ENCODE data around the gene GMEB2.
"Not testable (repeated sequence)": the region's sequence is repeated elsewhere in the genome, so short reads cannot be mapped to it uniquely, and the experiment has no call there.

Gene GMEB2

GRCh38 chr20:63645218-63645617 lies 18.3 kb upstream of the GMEB2 start:
- Histone ChIP-seq H3K9me3 (ENCODE audit: control insufficient read depth, low read length) (no peaks in the 10 kb centered on the region), H3K36me3 (ENCODE audit: control insufficient read depth, insufficient read depth, low read length) (no peaks in the 10 kb centered on the region), H3K4me3 (ENCODE audit: extremely low read depth, insufficient read depth, low read length, poor library complexity, severe bottlenecking) (no peak overlapping the region), H3K27ac (ENCODE audit: low read depth, low read length, severe bottlenecking) (no peak overlapping the region), H3K4me1 (ENCODE audit: control insufficient read depth, insufficient read depth, low read length, poor library complexity, severe bottlenecking) (peaks cover 7% of the 10 kb centered on the region)
- 67 to 83% methylated on average over 4 of the region's 4 CpGs for WGBS, 2 experiments (ENCODE audit: insufficient coverage in 2 of 2)

- H3K36me3 ChIP-seq (ENCODE audit: control insufficient read depth, insufficient read depth, low read length), result no peaks in the 10 kb centered on the region
- H3K4me1 ChIP-seq (ENCODE audit: control insufficient read depth, insufficient read depth, low read length, poor library complexity, severe bottlenecking), result peaks cover 7% of the 10 kb centered on the region
- WGBS, 2 experiments (ENCODE audit: insufficient coverage in 2 of 2), result 94 to 95% methylated on average over 14 of the region's 15 CpGs
- H3K4me3 ChIP-seq (ENCODE audit: extremely low read depth, insufficient read depth, low read length, poor library complexity, severe bottlenecking), result no peak overlapping the region
- no peak overlapping the region for H3K27ac ChIP-seq (ENCODE audit: low read depth, low read length, severe bottlenecking)
- H3K9me3 ChIP-seq (ENCODE audit: control insufficient read depth, low read length), result no peaks in the 10 kb centered on the region
These were observed 17.0 kb upstream of the GMEB2 start for GRCh38 chr20:63643946-63644345.

- Histone ChIP-seq H3K4me1 (ENCODE audit: control insufficient read depth, insufficient read depth, low read length, poor library complexity, severe bottlenecking) (peaks cover 7% of the 10 kb centered on the region), H3K4me3 (ENCODE audit: extremely low read depth, insufficient read depth, low read length, poor library complexity, severe bottlenecking) (no peak overlapping the region), H3K36me3 (ENCODE audit: control insufficient read depth, insufficient read depth, low read length) (no peaks in the 10 kb centered on the region), H3K9me3 (ENCODE audit: control insufficient read depth, low read length) (no peaks in the 10 kb centered on the region), H3K27ac (ENCODE audit: low read depth, low read length, severe bottlenecking) (no peak overlapping the region)
- WGBS, 2 experiments (ENCODE audit: insufficient coverage in 2 of 2), result 88 to 91% methylated on average over 3 to 9 of the region's 10 CpGs
These were observed 16.6 kb upstream of the GMEB2 start for GRCh38 chr20:63643499-63643898.

GRCh38 chr20:63642527-63643247 lies 15.8 kb upstream of the GMEB2 start:
- Histone ChIP-seq H3K4me1 (ENCODE audit: control insufficient read depth, insufficient read depth, low read length, poor library complexity, severe bottlenecking) (peaks cover 7% of the 10 kb centered on the region), H3K27ac (ENCODE audit: low read depth, low read length, severe bottlenecking) (no peak overlapping the region), H3K4me3 (ENCODE audit: extremely low read depth, insufficient read depth, low read length, poor library complexity, severe bottlenecking) (peak overlapping the region; percentile 38), H3K36me3 (ENCODE audit: control insufficient read depth, insufficient read depth, low read length) (no peaks in the 10 kb centered on the region), H3K9me3 (ENCODE audit: control insufficient read depth, low read length) (no peaks in the 10 kb centered on the region)
- 20 to 25% methylated on average over 25 to 26 of the region's 29 CpGs for WGBS, 2 experiments (ENCODE audit: insufficient coverage in 2 of 2)

- Histone ChIP-seq H3K36me3 (ENCODE audit: control insufficient read depth, insufficient read depth, low read length) (no peaks in the 10 kb centered on the region), H3K9me3 (ENCODE audit: control insufficient read depth, low read length) (no peaks in the 10 kb centered on the region), H3K4me1 (ENCODE audit: control insufficient read depth, insufficient read depth, low read length, poor library complexity, severe bottlenecking) (peaks cover 9% of the 10 kb centered on the region), H3K27ac (ENCODE audit: low read depth, low read length, severe bottlenecking) (no peak overlapping the region), H3K4me3 (ENCODE audit: extremely low read depth, insufficient read depth, low read length, poor library complexity, severe bottlenecking) (peak overlapping the region; percentile 38)
- 1 to 2% methylated on average over 42 to 51 of the region's 86 CpGs for WGBS, 2 experiments (ENCODE audit: insufficient coverage in 2 of 2)
These were observed 15.1 kb upstream of the GMEB2 start for GRCh38 chr20:63641792-63642523.

GRCh38 chr20:63641146-63641791 lies 14.4 kb upstream of the GMEB2 start:
- no peaks in the 10 kb centered on the region for H3K9me3 ChIP-seq (ENCODE audit: control insufficient read depth, low read length)
- no peaks in the 10 kb centered on the region for H3K36me3 ChIP-seq (ENCODE audit: control insufficient read depth, insufficient read depth, low read length)
- H3K27ac ChIP-seq (ENCODE audit: low read depth, low read length, severe bottlenecking), result no peak overlapping the region
- H3K4me1 ChIP-seq (ENCODE audit: control insufficient read depth, insufficient read depth, low read length, poor library complexity, severe bottlenecking), result peaks cover 10% of the 10 kb centered on the region
- H3K4me3 ChIP-seq (ENCODE audit: extremely low read depth, insufficient read depth, low read length, poor library complexity, severe bottlenecking), result peak overlapping the region; percentile 30
- 46 to 60% methylated on average over 29 to 41 of the region's 47 CpGs for WGBS, 2 experiments (ENCODE audit: insufficient coverage in 2 of 2)

GRCh38 chr20:63640686-63641085 lies 13.8 kb upstream of the GMEB2 start:
- not testable (repeated sequence) for H3K4me1 ChIP-seq (ENCODE audit: control insufficient read depth, insufficient read depth, low read length, poor library complexity, severe bottlenecking); H3K36me3 ChIP-seq (ENCODE audit: control insufficient read depth, insufficient read depth, low read length); H3K27ac ChIP-seq (ENCODE audit: low read depth, low read length, severe bottlenecking); H3K9me3 ChIP-seq (ENCODE audit: control insufficient read depth, low read length); H3K4me3 ChIP-seq (ENCODE audit: extremely low read depth, insufficient read depth, low read length, poor library complexity, severe bottlenecking)
- WGBS, 2 experiments (ENCODE audit: insufficient coverage in 2 of 2), result 96 to 100% methylated on average over 2 to 3 of the region's 17 CpGs

- no peak overlapping the region for H3K4me3 ChIP-seq (ENCODE audit: extremely low read depth, insufficient read depth, low read length, poor library complexity, severe bottlenecking)
- WGBS, 2 experiments (ENCODE audit: insufficient coverage in 2 of 2), result 100% methylated on average over 2 to 5 of the region's 8 CpGs
- no peaks in the 10 kb centered on the region for H3K36me3 ChIP-seq (ENCODE audit: control insufficient read depth, insufficient read depth, low read length)
- H3K27ac ChIP-seq (ENCODE audit: low read depth, low read length, severe bottlenecking), result no peak overlapping the region
- H3K4me1 ChIP-seq (ENCODE audit: control insufficient read depth, insufficient read depth, low read length, poor library complexity, severe bottlenecking), result peaks cover 10% of the 10 kb centered on the region
- H3K9me3 ChIP-seq (ENCODE audit: control insufficient read depth, low read length), result no peaks in the 10 kb centered on the region
These were observed 13.2 kb upstream of the GMEB2 start for GRCh38 chr20:63640086-63640485.

GRCh38 chr20:63639093-63639975 lies 12.4 kb upstream of the GMEB2 start:
- Histone ChIP-seq H3K4me1 (ENCODE audit: control insufficient read depth, insufficient read depth, low read length, poor library complexity, severe bottlenecking) (peaks cover 10% of the 10 kb centered on the region), H3K36me3 (ENCODE audit: control insufficient read depth, insufficient read depth, low read length) (no peaks in the 10 kb centered on the region), H3K27ac (ENCODE audit: low read depth, low read length, severe bottlenecking) (no peak overlapping the region), H3K9me3 (ENCODE audit: control insufficient read depth, low read length) (no peaks in the 10 kb centered on the region), H3K4me3 (ENCODE audit: extremely low read depth, insufficient read depth, low read length, poor library complexity, severe bottlenecking) (no peak overlapping the region)
- WGBS, 2 experiments (ENCODE audit: insufficient coverage in 2 of 2), result 61 to 82% methylated on average over 3 to 7 of the region's 15 CpGs

All from mesodermal cell (in vitro differentiated cells).